Vagina (tissue), 2 donors: Measurements from ENCODE around the gene CEBPG.

Experiments used
- POLR2A ChIP-seq, 2 donors: fragments of 450-650 bp; IDR thresholded peaks; one replicate each; pipeline ENCODE4 v1.6.1; 2017; ENCODE audit warnings: antibody characterized with exemption in 2 of 2, mild to moderate bottlenecking in 2 of 2, moderate library complexity in 2 of 2
- TF ChIP-seq, protein P1 (sequence below), 3 experiments: fragments of 450-650 bp in 2 of 3; fragments of 200-600 bp in 1 of 3; sonication (generic) in 1 of 3; IDR thresholded peaks; one replicate each; pipeline ENCODE4 v1.5.1; 2017 to 2019; ENCODE audit warnings: antibody characterized with exemption in 3 of 3, mild to moderate bottlenecking in 2 of 3, moderate library complexity in 2 of 3

DNA sequence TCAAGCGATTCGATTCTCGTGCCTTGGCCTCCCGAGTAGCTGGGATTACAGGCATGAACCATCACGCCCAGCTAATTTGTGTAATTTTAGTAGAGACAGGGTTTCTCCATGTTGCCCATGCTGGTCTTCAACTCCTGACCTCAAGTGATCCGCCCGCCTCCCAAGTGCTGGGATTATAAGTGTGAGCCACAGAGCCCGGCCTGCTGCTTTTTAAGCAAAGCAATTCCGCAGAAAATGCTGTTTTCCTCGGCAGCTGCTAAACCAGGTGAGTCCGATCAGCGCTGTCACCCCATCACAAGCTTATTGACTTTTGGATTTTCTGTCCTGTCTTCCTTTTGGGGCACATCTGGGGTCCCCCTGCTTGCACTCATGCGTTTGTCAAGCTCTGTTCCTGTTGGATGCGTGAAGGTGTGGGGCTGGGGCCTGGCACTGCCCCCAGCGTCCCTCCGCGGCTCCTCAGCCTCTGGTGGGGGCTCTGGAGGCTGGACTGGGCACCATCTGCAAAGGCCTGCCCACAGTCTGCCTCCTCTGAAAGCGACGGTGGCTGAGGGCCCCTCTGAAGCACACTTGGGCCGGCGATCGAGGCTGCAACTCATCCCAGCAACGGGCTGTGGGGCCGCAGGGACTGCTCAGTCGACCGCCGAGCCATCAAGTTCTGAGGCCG lies 25.7 kb downstream of the CEBPG start:
- TF ChIP-seq, protein P1, sequence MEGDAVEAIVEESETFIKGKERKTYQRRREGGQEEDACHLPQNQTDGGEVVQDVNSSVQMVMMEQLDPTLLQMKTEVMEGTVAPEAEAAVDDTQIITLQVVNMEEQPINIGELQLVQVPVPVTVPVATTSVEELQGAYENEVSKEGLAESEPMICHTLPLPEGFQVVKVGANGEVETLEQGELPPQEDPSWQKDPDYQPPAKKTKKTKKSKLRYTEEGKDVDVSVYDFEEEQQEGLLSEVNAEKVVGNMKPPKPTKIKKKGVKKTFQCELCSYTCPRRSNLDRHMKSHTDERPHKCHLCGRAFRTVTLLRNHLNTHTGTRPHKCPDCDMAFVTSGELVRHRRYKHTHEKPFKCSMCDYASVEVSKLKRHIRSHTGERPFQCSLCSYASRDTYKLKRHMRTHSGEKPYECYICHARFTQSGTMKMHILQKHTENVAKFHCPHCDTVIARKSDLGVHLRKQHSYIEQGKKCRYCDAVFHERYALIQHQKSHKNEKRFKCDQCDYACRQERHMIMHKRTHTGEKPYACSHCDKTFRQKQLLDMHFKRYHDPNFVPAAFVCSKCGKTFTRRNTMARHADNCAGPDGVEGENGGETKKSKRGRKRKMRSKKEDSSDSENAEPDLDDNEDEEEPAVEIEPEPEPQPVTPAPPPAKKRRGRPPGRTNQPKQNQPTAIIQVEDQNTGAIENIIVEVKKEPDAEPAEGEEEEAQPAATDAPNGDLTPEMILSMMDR (IDR thresholded peaks at IDR 0.05): no peak
- TF ChIP-seq POLR2A (IDR thresholded peaks at IDR 0.05): no peak
